Measurements from ENCODE around the gene NEK4. TPM values are rescaled to one million over a fixed set of nuclear protein-coding genes. Genes with fewer than 3 reads are reported as not detected.

Gene NEK4
- total and polyA plus RNA-seq, 2 of the 13 experiments (the other 11 are each of a cell fraction or from before 2014, with no cell fraction given) = 16.5 to 38.0 TPM

GRCh38 chr3:52794612-52795099 lies 23.9 kb upstream of the NEK4 start, which contains the start of gene ITIH3 (continued):
- TF ChIP-seq ZZZ3 (CRISPR knock-in tag; IDR thresholded peaks at IDR 0.05; ENCODE audit: borderline replicate concordance) (no peak), ZNF713 (CRISPR knock-in tag; IDR thresholded peaks at IDR 0.05) (no peak), PPARG (CRISPR knock-in tag; conservative IDR thresholded peaks at IDR 0.05) (peak; percentile 59; the same call in 1 of the 2 replicates), ZNF639 (CRISPR knock-in tag; conservative IDR thresholded peaks at IDR 0.05) (no peak), ZNF549 (CRISPR knock-in tag; IDR thresholded peaks at IDR 0.05) (no peak), ZNF274 (CRISPR knock-in tag; IDR thresholded peaks at IDR 0.05) (peak; percentile 64; the same call in 1 of the 2 replicates), SIN3B (IDR thresholded peaks at IDR 0.05; ENCODE audit: low read length) (no peak), TMF1 (CRISPR knock-in tag; IDR thresholded peaks at IDR 0.05; ENCODE audit: low read depth) (no peak; the same call in 1 of the 2 replicates), HBP1 (CRISPR knock-in tag; IDR thresholded peaks at IDR 0.05; ENCODE audit: low read depth) (no peak), ZIK1 (CRISPR knock-in tag; IDR thresholded peaks at IDR 0.05; ENCODE audit: borderline replicate concordance, low read depth) (no peak), GATAD2A (CRISPR knock-in tag; IDR thresholded peaks at IDR 0.05) (peak; percentile 71; the same call in 1 of the 2 replicates), GTF3A (CRISPR knock-in tag; conservative IDR thresholded peaks at IDR 0.05) (no peak), ZNF704 (CRISPR knock-in tag; IDR thresholded peaks at IDR 0.05; ENCODE audit: borderline replicate concordance) (no peak), ZNF607 (CRISPR knock-in tag; IDR thresholded peaks at IDR 0.05; ENCODE audit: borderline replicate concordance) (peak; percentile 69; the same call in 1 of the 2 replicates), SNAPC5 (CRISPR knock-in tag; IDR thresholded peaks at IDR 0.05; ENCODE audit: borderline replicate concordance) (0 out of 2 replicates have a peak, but pooled peaks have one; percentile 35), ZNF749 (CRISPR knock-in tag; IDR thresholded peaks at IDR 0.05; ENCODE audit: borderline replicate concordance) (peak; percentile 62; the same call in 1 of the 2 replicates), CSRNP2 (CRISPR knock-in tag; conservative IDR thresholded peaks at IDR 0.05; ENCODE audit: low read depth) (no peak), NCOA1 (CRISPR knock-in tag; IDR thresholded peaks at IDR 0.05) (no peak), TAF1 (CRISPR knock-in tag; IDR thresholded peaks at IDR 0.05) (peak; percentile 49; the same call in 1 of the 2 replicates), IRF2 (CRISPR knock-in tag; IDR thresholded peaks at IDR 0.05) (no peak; the same call in 1 of the 2 replicates), ZNF777 (CRISPR knock-in tag; IDR thresholded peaks at IDR 0.05) (no peak), CREM (IDR thresholded peaks at IDR 0.05) (peak; percentile 53; the same call in 1 of the 2 replicates), CREM (CRISPR knock-in tag; IDR thresholded peaks at IDR 0.05) (no peak), ZKSCAN5 (CRISPR knock-in tag; IDR thresholded peaks at IDR 0.05) (no peak), POGK (CRISPR knock-in tag; conservative IDR thresholded peaks at IDR 0.05) (no peak; the same call in 1 of the 2 replicates)

Data from HepG2 (cell line).